Left lung (tissue), 10 donors: Measurements from ENCODE around the gene FNIP2. TPM values are rescaled to one million over a fixed set of nuclear protein-coding genes. Genes with fewer than 3 reads are reported as not detected.

Source experiments
- ATAC-seq: fragments of 200-7000 bp; cut with Tn5 transposase; one replicate; pipeline ENCODE4 v1.9.1; 2020; ENCODE audit warnings: moderate library complexity
- DNase-seq, 4 donors: peaks; one replicate each; pipeline ENCODE4 v3.0.0-alpha.2; 2013 to 2020
- H3K27ac ChIP-seq, 2 donors: fragments of 200-600 bp; sonication (generic) in 1 of 2; one replicate each; pipeline versions ENCODE4 v1.5.0 to v1.8.0; 2020 to 2021
- H3K27me3 ChIP-seq, 2 donors: fragments of 200-600 bp; sonication (generic) in 1 of 2; one replicate each; pipeline versions ENCODE4 v1.5.0 to v1.8.0; 2020 to 2021
- H3K36me3 ChIP-seq, 2 donors: fragments of 200-600 bp; sonication (generic) in 1 of 2; one replicate each; pipeline versions ENCODE4 v1.5.0 to v1.8.0; 2020 to 2021
- H3K4me1 ChIP-seq, 2 donors: fragments of 200-600 bp; one replicate each; pipeline ENCODE4 v1.8.0; 2021
- H3K4me3 ChIP-seq, 2 donors: fragments of 200-600 bp; sonication (generic) in 1 of 2; one replicate each; pipeline versions ENCODE4 v1.5.0 to v1.8.0; 2020 to 2021; ENCODE audit warnings: mild to moderate bottlenecking in 1 of 2
- H3K9me3 ChIP-seq, 2 donors: fragments of 200-600 bp; sonication (generic) in 1 of 2; one replicate each; pipeline versions ENCODE4 v1.5.0 to v1.8.0; 2020 to 2021
- CTCF ChIP-seq, 2 donors: fragments of 200-600 bp; sonication (generic) in 1 of 2; IDR thresholded peaks; one replicate each; pipeline versions ENCODE4 v1.5.0 to v1.8.0; 2021; ENCODE audit warnings: antibody characterized with exemption in 2 of 2
- intact Hi-C, 2 donors: fragments of 100-400 bp; cut with DNase I; formaldehyde crosslinking; loops; one replicate each; pipeline versions ENCODE4 v1.11.2 to v1.14.2; 2022
- polyA plus RNA-seq, 6 donors: library from polyadenylated mRNA; unstranded; fragments of 120-200 nt; gene quantifications; one replicate each; pipeline ENCODE4 v1.2.1, GENCODE V29; 2013; ENCODE audit not compliant: insufficient read length in 6 of 6
- total RNA-seq, 2 donors: library from RNA; stranded (reverse); fragmentation: NEBNext Ultra II Directional; extraction: Animal tissue kit (Norgen Biotek cat#: 25700); gene quantifications; one replicate each; pipeline ENCODE4 v1.2.1, GENCODE V29; 2021
- donor health status: DM: no; HTN: yes; CAD: no.
- donor health status: DM: no; HTN: no; CAD: no.

The FNIP2 gene
- total and polyA plus RNA-seq, 8 donors: 24.5 to 71.2 (median 29.3) TPM

GRCh38 chr4:158819942-158820786 is 51.3 kb downstream of the FNIP2 start:
- no peak for TF ChIP-seq CTCF (IDR thresholded peaks at IDR 0.05)
- H3K4me1 ChIP-seq: peaks cover 27 to 94% of the 10 kb centered on the region in 2 donors
- peak overlapping the region; percentile 40 to 75 for H3K27ac ChIP-seq
- H3K36me3 ChIP-seq: no peaks in the 10 kb centered on the region
- ATAC-seq (peak; percentile 45), DNase-seq (no peak)
- H3K4me3 ChIP-seq: no peak overlapping the region
- H3K27me3 ChIP-seq: no peaks in the 10 kb centered on the region
- H3K9me3 ChIP-seq: no peaks in the 10 kb centered on the region
- intact Hi-C loops: no loop called here

- Histone ChIP-seq H3K9me3 (no peaks in the 10 kb centered on the region), H3K4me1 (peaks cover 40 to 96% of the 10 kb centered on the region in 2 donors), H3K36me3 (no peaks in the 10 kb centered on the region), H3K27me3 (no peaks in the 10 kb centered on the region), H3K4me3 (no peak overlapping the region), H3K27ac (peak overlapping the region; percentile 40 to 75)
- intact Hi-C loops: no loop called here
- ATAC-seq (peak; percentile 4), DNase-seq (no peak)
- no peak for TF ChIP-seq CTCF (IDR thresholded peaks at IDR 0.05)
These were observed 52.6 kb downstream of the FNIP2 start for GRCh38 chr4:158821228-158821971.

GRCh38 chr4:158822348-158822747 is 53.5 kb downstream of the FNIP2 start:
- DNase-seq (no peak), ATAC-seq (no peak)
- H3K36me3 ChIP-seq: no peaks in the 10 kb centered on the region
- H3K27me3 ChIP-seq: no peaks in the 10 kb centered on the region
- intact Hi-C loops: no loop called here
- H3K9me3 ChIP-seq: no peaks in the 10 kb centered on the region
- peak overlapping the region in 1 of 2 donors; percentile 75 for H3K27ac ChIP-seq
- no peak for TF ChIP-seq CTCF (IDR thresholded peaks at IDR 0.05)
- no peak overlapping the region for H3K4me3 ChIP-seq
- peaks cover 39 to 95% of the 10 kb centered on the region in 2 donors for H3K4me1 ChIP-seq

GRCh38 chr4:158823461-158823873 is 54.6 kb downstream of the FNIP2 start:
- DNase-seq (no peak), ATAC-seq (no peak)
- TF ChIP-seq CTCF (IDR thresholded peaks at IDR 0.05): no peak
- intact Hi-C loops: no loop called here
- H3K27me3 ChIP-seq: no peaks in the 10 kb centered on the region
- peaks cover 35 to 93% of the 10 kb centered on the region in 2 donors for H3K4me1 ChIP-seq
- peak overlapping the region; percentile 1 to 75 for H3K27ac ChIP-seq
- H3K9me3 ChIP-seq: no peaks in the 10 kb centered on the region
- peaks cover 0 to 10% of the 10 kb centered on the region in 2 donors for H3K36me3 ChIP-seq
- no peak overlapping the region for H3K4me3 ChIP-seq
